Measurements from ENCODE around the gene PCYT2. TPM values are rescaled to one million over a fixed set of nuclear protein-coding genes. Genes with fewer than 3 reads are reported as not detected.
A peak's percentile ranks its signal among the peaks of the same experiment; 100 is the strongest.

PCYT2 gene
- total RNA-seq, 1 donor from 2014 or later: 39.7 TPM

GRCh38 chr17:81867170-81867990 is 43.8 kb downstream of the PCYT2 start:
- H3K4me1 ChIP-seq: peaks cover 72% of the 10 kb centered on the region
- H3K9me3 ChIP-seq: no peaks in the 10 kb centered on the region
- no peak overlapping the region for H3K4me3 ChIP-seq
- no peak for TF ChIP-seq CTCF (IDR thresholded peaks at IDR 0.05)
- no peaks in the 10 kb centered on the region for H3K27me3 ChIP-seq (ENCODE audit: low read depth)
- peak overlapping the region; percentile 65 for H3K27ac ChIP-seq
- intact Hi-C loops (cut with DNase I): no loop called here
- no peak for DNase-seq
- no peak for ATAC-seq
- peaks cover 71% of the 10 kb centered on the region for H3K36me3 ChIP-seq

- H3K9me3 ChIP-seq: no peaks in the 10 kb centered on the region
- H3K4me3 ChIP-seq: no peak overlapping the region
- H3K27ac ChIP-seq: peak overlapping the region; percentile 65
- no peak for TF ChIP-seq CTCF (IDR thresholded peaks at IDR 0.05)
- intact Hi-C loops (cut with DNase I): no loop called here
- no peaks in the 10 kb centered on the region for H3K27me3 ChIP-seq (ENCODE audit: low read depth)
- H3K36me3 ChIP-seq: peaks cover 71% of the 10 kb centered on the region
- no peak for DNase-seq
- no peak for ATAC-seq
- peaks cover 76% of the 10 kb centered on the region for H3K4me1 ChIP-seq
These were observed 44.6 kb downstream of the PCYT2 start for GRCh38 chr17:81866440-81867169.

GRCh38 chr17:81865733-81866439 is 45.3 kb downstream of the PCYT2 start:
- ATAC-seq: no peak
- H3K4me3 ChIP-seq: no peak overlapping the region
- DNase-seq: no peak
- intact Hi-C loops (cut with DNase I): no loop called here
- no peaks in the 10 kb centered on the region for H3K9me3 ChIP-seq
- no peak for TF ChIP-seq CTCF (IDR thresholded peaks at IDR 0.05)
- H3K27ac ChIP-seq: peak overlapping the region; percentile 65
- peaks cover 77% of the 10 kb centered on the region for H3K4me1 ChIP-seq
- peaks cover 71% of the 10 kb centered on the region for H3K36me3 ChIP-seq
- no peaks in the 10 kb centered on the region for H3K27me3 ChIP-seq (ENCODE audit: low read depth)

- no peak for TF ChIP-seq CTCF (IDR thresholded peaks at IDR 0.05)
- H3K27ac ChIP-seq: no peak overlapping the region
- H3K4me3 ChIP-seq: no peak overlapping the region
- peaks cover 76% of the 10 kb centered on the region for H3K4me1 ChIP-seq
- DNase-seq (no peak), ATAC-seq (no peak)
- intact Hi-C loops (cut with DNase I): no loop called here
- peaks cover 71% of the 10 kb centered on the region for H3K36me3 ChIP-seq
- no peaks in the 10 kb centered on the region for H3K9me3 ChIP-seq
- no peaks in the 10 kb centered on the region for H3K27me3 ChIP-seq (ENCODE audit: low read depth)
These were observed 45.9 kb downstream of the PCYT2 start for GRCh38 chr17:81865358-81865732.

All from lower lobe of right lung (tissue), 2 donors.